Body of pancreas (tissue), 4 donors: ENCODE data around the gene GTF3C2. TPM values are rescaled to one million over a fixed set of nuclear protein-coding genes. Genes with fewer than 3 reads are reported as not detected.

Experiments
- ATAC-seq: fragments of 150-250 bp; one replicate; pipeline ENCODE4 v1.9.1; 2016
- DNase-seq, 4 donors: peaks; one replicate each; pipeline ENCODE4 v3.0.0-alpha.2; 2019
- H3K27ac ChIP-seq, 4 donors: fragments of 200-600 bp; sonication (generic); 1 replicate in 3 of 4; 2 replicates in 1 of 4; pipeline versions ENCODE4 v1.5.1 to v1.6.1; 2016 to 2019; ENCODE audit warnings: mild to moderate bottlenecking in 1 of 4, mixed read lengths in 1 of 4, moderate library complexity in 1 of 4
- H3K27me3 ChIP-seq, 2 donors: fragments of 200-600 bp; sonication (generic); one replicate each; pipeline ENCODE4 v1.6.0; 2016; ENCODE audit warnings: mild to moderate bottlenecking in 1 of 2
- H3K36me3 ChIP-seq, 2 donors: fragments of 200-600 bp; sonication (generic); replicated peaks in 1 of 2; 2 replicates each; pipeline ENCODE4 v1.5.1; 2016; ENCODE audit warnings: low read depth in 2 of 2; ENCODE audit not compliant: insufficient read depth in 1 of 2
- H3K4me1 ChIP-seq: fragments of 200-600 bp; sonication (generic); one replicate; pipeline ENCODE4 v1.6.0; 2016
- H3K4me3 ChIP-seq, 2 donors: fragments of 200-600 bp; sonication (generic); 1 replicate in 1 of 2; 2 replicates in 1 of 2; pipeline ENCODE4 v1.5.1; 2016 to 2019
- H3K9me3 ChIP-seq, 3 donors: fragments of 200-600 bp; sonication (generic); 1 replicate in 2 of 3; 2 replicates in 1 of 3; pipeline ENCODE4 v1.5.1; 2016
- CTCF ChIP-seq, 7 experiments: fragments of 450-650 bp in 4 of 7; fragments of 200-600 bp in 3 of 7; sonication (generic) in 3 of 7; IDR thresholded peaks; one replicate each; pipeline ENCODE4 v1.5.1; 2016 to 2019; ENCODE audit warnings: antibody characterized with exemption in 7 of 7
- POLR2A ChIP-seq, 3 donors: fragments of 450-650 bp; IDR thresholded peaks; one replicate each; pipeline ENCODE4 v1.6.1; 2016; ENCODE audit warnings: antibody characterized with exemption in 3 of 3, mild to moderate bottlenecking in 2 of 3
- WGBS, 2 donors: methylation state at CpG; one replicate each; pipeline ENCODE4 v1.1.5; 2017; 5-methylcytosine and 5-hydroxymethylcytosine counted together
- intact Hi-C: fragments of 100-400 bp; cut with DNase I; formaldehyde crosslinking; loops from one replicate; pipeline ENCODE4 v1.15.1; 2023
- total RNA-seq, 2 donors: library from RNA; depleted of rRNA; stranded (reverse); fragments of >200 nt; gene quantifications; one replicate each; pipeline ENCODE4 v1.1.0, GENCODE V29; 2016

Gene GTF3C2
- total RNA-seq, 2 donors from 2014 or later, result 26.2 to 73.2 TPM

GRCh38 chr2:27316655-27317412 lies 39.7 kb downstream of the GTF3C2 start:
- DNase-seq (peak; percentile 92 to 97 (median 95)), ATAC-seq (peak; percentile 92)

GRCh38 chr2:27315122-27315521 lies 41.4 kb downstream of the GTF3C2 start:
- ATAC-seq, result no peak
- WGBS, 2 donors, result 64 to 72% methylated on average over 8 of the region's 8 CpGs
- Histone ChIP-seq H3K9me3 (no peaks in the 10 kb centered on the region), H3K27ac (no peak overlapping the region), H3K36me3 (no peaks in the 10 kb centered on the region), H3K4me3 (no peak overlapping the region), H3K27me3 (no peaks in the 10 kb centered on the region), H3K4me1 (peaks cover 20% of the 10 kb centered on the region)
- intact Hi-C loops, result no loop called here
- no peak for TF ChIP-seq POLR2A (IDR thresholded peaks at IDR 0.05)
- no peak for TF ChIP-seq CTCF (IDR thresholded peaks at IDR 0.05)
- no peak for DNase-seq

More at GRCh38 chr2:27316655-27317412, 39.7 kb downstream of the GTF3C2 start:
- H3K9me3 ChIP-seq, result no peaks in the 10 kb centered on the region
- no peaks in the 10 kb centered on the region for H3K27me3 ChIP-seq
- intact Hi-C loops, result no loop called here
- H3K36me3 ChIP-seq, result no peaks in the 10 kb centered on the region
- 43% methylated on average over 12 of the region's 12 CpGs for WGBS, 2 donors
- H3K4me3 ChIP-seq, result no peak overlapping the region
- no peak for TF ChIP-seq CTCF (IDR thresholded peaks at IDR 0.05)
- peaks cover 37% of the 10 kb centered on the region for H3K4me1 ChIP-seq
- peak overlapping the region; percentile 77 to 84 (median 84) for H3K27ac ChIP-seq

- Histone ChIP-seq H3K4me1 (peaks cover 17% of the 10 kb centered on the region), H3K27me3 (no peaks in the 10 kb centered on the region), H3K36me3 (no peaks in the 10 kb centered on the region), H3K27ac (no peak overlapping the region), H3K4me3 (no peak overlapping the region), H3K9me3 (no peaks in the 10 kb centered on the region)
- no peak for ATAC-seq
- intact Hi-C loops, result no loop called here
- WGBS, 2 donors, result 88% methylated on average over 6 to 9 of the region's 9 CpGs
- no peak for TF ChIP-seq CTCF (IDR thresholded peaks at IDR 0.05)
- TF ChIP-seq POLR2A (IDR thresholded peaks at IDR 0.05), result no peak
- no peak for DNase-seq
These were observed 41.9 kb downstream of the GTF3C2 start for GRCh38 chr2:27314709-27315108.

GRCh38 chr2:27313882-27314645 lies 42.5 kb downstream of the GTF3C2 start:
- Histone ChIP-seq H3K27ac (no peak overlapping the region), H3K36me3 (no peaks in the 10 kb centered on the region), H3K4me1 (peaks cover 17% of the 10 kb centered on the region), H3K9me3 (no peaks in the 10 kb centered on the region), H3K4me3 (no peak overlapping the region), H3K27me3 (no peaks in the 10 kb centered on the region)
- no peak for ATAC-seq
- 92 to 94% methylated on average over 8 of the region's 8 CpGs for WGBS, 2 donors
- DNase-seq, result no peak
- intact Hi-C loops, result no loop called here
- TF ChIP-seq CTCF (IDR thresholded peaks at IDR 0.05), result no peak
- no peak for TF ChIP-seq POLR2A (IDR thresholded peaks at IDR 0.05)
